Measurements from ENCODE around the gene REV1.
"Not testable (repeated sequence)": the region's sequence is repeated elsewhere in the genome, so short reads cannot be mapped to it uniquely, and the experiment has no call there.

Gene REV1

DNA sequence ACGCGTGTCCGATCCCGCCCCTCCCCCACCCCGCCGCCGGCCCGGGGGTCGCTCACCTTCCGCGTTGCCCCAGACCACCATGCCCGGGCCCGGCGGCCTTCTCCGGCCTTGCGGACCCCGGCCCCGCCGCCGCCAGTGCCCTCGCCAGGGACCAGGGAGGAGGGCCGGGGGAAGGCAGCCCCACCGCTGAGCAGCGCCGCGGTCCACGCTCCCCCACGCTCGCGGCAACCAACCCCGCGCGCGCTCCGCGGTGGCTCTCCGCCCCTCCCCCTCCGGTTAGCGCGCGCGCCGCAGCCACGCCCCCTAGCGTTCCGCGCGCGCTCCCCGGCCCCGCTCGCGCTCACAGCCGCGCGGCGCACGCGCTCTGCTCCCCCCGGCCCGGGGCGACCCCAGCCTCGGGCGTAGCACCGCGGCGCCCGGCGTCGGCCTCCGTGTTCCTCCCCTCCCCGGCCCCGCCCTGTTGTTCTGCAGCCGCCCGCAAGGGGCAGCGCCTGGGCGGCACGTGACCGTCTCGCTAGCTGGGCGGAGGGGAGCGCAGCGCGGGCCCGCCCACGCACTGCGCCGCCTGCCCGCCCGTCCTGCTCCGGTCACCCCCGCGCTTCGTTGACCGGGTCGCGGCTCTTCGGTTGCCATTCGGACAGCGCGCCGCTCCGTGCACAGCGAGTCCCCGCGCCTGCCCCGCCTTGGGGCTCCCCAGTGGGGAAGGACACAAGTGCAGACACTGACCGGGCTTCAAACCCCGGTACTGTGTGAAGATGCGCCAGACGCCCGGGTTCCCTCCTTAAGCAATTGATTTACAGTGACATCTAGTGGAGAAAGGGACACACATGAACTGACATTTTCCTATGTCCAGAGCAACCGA is at the start of gene REV1:
Gene REV1 (minus strand): TSS at position 257 of the 862 bp plus-strand sequence. CDS start 25,042 bp downstream, outside the sequence.
- peak; percentile 91 to 100 (median 94) for DNase-seq

DNA sequence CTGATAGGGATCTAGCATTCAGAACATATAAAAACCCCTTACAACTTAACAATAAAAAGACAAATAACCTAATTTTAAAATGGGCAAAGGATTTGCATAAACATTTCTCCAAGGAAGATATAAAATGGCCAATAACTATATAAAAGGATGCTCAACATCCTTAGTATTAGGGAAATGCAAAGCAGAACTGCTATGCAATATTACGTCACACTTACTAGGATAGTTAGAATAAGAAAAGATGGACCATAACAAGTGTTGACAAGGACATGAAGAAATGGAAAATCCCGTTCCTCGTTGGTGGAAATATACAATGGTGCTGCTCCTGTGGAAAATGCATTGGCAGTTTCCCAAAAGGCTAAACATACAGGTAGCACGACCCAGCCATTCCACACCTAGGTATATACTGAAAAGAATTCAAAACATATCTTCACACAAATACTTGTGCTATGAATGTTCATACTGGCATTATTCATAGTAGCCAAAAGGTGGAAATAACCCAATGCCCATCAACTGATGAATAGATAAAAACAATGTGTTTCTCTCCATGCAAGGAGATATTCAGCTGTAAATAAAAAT is 48.2 kb upstream of the REV1 start:
- DNase-seq, result no peak

DNA sequence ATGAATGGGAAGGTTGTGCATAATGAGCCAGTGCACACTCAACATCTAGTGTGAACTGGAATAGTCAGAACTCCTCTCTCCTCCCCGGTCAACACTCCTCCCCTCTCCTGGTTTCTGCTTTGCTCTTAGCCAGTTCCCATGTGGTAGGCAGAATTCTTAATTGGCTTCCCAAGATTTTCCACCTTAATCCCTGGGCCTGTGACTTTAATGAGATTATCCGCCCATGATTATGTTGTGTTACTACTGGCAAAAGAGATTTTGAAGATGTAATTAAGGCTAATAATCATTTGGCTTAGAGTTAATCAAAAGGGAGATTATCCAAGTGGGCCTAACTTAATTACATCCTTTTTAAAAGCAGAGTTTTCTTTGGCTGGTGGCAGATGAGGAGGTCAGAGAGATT is 34.2 kb upstream of the REV1 start:
- no peak for DNase-seq

DNA sequence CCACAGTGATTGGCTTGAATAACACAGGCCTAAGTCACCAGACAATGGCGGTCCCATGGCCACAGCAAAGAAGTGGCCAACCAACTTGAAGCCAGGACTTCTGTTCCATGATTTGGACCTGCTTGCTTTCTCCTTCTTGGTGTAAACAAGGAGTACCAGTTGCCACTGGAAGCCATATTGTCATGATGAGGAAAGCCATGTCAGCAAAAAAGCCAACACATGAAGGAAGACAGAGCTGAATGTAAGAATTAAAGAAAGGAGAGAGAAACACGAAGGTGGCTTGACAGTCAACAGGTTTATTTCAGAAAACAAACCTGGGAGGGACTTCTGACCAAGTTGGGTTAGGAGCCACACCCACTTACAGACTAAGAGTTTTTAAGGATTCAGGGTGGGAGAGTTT is 32.3 kb upstream of the REV1 start:
- no peak for DNase-seq

DNA sequence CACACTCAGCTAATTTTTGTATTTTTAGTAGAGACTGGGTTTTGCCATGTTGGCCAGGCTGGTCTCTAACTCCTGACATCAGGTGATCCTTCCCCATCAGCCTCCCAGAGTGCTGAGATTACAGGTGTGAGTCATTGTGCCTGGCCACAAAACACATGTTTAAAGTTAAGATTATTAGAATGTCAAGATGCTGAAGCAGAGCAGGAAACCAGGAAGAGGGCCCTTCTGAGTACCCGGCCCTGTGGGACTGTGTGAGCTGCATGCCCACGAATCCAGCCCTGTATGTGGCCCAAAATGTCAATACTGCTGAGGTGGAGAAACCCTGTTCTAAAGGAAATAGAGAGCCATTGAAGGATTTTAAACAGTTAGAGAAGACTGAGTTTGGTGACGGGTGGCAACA is 31.0 kb upstream of the REV1 start:
- DNase-seq, result no peak

DNA sequence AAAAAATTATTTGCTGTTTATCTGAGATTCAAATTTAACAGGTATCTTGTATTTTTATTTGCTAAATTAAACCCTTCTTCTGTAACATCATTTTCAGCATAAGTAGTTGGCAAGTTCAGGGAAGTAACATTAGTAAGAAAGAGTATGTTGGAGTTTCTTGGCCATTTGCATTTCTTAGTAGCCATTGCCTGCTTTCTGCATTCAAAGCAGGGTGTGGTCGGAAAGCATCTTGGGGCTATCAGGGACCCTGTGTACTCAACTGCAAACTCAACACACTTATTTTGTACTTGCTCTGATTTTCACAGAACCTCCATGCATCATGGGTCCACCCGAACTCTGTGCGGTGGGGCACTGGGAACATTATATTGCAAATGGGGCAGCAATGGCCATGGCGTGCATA is 30.4 kb upstream of the REV1 start:
- no peak for DNase-seq

DNA sequence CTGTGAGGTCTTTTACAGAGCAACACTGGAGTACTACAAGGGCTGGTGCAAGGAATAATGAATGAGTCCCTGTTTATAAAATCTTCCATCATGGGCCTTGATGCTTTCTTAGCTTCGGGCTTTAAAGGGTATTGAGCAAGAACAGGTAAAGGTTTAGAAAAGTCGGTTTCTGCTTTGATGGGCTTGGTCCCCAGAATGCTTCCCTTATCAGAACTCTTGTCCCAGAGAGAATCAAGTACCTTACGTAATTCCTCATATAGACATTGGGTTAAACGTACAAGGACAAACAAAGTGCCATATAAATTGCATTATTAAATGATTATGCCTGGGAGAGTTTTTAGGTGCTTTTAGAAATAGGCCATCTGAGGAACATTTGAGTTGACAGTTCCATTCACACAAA is 24.5 kb upstream of the REV1 start:
- no peak for DNase-seq

DNA sequence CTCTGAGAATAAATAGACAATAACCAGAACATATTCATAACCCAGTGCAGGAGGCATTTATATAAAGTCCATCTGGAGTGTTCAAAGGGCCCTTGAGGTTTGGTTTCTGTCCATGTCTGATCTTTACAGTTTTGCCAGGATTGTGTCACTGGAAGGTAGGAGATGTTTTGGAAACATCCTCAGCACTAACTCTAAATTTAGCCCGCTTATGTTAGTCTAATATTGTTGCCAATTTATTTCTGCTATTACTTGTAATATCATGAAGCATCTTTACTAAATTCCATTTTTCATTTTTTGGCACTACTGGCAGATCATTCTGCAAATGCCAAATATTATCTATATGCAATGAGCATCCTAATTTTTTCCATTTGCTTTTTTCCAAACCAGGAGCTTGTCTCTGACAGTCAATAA is 22.4 kb upstream of the REV1 start:
- DNase-seq, result no peak

DNA sequence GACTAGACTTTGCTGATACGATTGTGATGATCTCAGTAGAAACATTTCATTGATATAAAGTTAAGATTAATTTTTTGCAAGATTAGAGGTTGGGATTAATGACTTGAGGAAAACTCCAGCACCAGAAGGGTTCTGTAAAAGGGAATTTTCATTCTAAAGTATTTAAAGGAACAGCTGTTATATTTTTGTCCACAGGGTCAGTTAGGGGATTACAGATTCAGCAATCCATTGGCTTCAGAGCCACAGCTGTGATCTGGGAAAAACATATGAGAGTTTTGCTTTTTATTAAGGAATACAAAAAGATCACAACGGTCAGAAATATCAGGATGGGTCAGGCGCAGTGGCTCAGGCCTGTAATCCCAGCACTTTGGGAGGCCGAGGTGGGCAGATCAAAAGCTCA is 19.6 kb upstream of the REV1 start:
- no peak for DNase-seq

DNA sequence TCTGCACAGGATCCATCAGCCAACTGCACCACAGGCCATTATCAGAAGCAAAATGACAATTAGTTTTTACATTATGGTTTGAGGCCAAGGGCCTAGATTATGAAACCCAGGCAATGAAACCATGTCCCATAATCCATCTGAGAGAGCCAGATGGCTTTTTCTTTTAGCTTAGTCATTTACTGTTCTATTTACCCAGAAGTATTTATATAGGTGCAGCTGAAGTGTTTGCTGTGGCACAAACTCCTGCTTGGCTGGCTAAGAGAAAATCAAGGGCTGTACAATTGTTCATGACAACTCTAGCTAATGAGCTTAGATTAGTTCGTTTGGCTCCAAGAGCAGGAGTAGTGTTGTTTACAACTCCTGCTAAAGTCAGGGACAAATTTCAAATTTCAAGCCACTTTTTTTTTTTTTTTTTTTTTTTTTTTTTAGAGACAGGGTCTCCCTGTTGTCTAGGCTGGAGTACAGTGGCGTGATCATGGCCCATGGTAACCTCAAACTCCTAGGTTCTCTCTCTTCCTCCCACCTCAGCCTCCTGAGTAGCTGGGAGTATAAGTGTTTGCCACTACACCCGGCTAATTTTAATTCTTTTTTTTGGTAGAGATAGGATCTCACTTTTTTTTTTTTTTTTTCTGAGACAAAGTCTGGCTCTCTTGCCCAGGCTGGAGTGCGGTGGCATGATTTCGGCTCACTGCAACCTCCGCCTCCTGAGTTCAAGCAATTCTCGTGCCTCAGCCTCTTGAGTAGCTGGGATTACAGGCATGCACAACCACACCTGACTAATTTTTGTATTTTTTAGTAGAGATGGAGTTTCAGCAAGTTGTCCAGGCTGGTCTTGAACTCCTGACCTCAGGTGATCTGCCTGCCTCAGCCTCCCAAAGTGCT is 18.4 kb upstream of the REV1 start:
- no peak for DNase-seq

DNA sequence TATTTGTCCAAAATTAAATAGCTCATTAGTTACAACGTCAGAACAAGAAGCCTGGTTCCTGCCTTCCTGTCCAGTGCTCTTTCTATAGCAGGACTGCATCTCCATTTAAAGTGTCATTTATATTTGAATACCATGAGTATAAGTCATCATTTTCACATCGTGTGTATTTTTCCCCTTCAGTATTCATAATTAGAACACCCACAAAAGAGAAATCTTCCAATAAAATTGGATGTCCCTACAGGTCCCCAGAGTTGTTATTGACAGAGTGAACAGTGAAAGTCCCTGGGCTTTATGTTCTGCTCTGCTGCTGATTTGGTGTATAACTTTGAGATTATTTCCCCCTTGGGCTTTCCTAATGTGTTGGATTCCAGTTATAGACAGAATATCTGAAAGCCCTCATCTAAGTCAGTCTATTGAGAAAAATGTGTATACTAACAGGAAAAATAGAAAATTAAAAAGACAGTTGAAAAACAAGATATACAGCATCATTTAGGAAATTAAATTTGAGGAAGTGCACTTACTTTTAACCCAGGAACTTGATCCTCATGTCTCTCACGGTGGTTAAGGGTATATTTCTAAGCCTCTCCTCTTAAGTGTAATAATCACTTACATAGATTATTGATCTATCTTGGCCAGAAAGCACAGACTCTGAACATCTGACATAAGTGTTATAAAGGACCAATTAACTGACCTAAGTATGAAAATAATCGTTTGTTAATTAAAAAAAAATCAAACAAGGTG is 15.2 kb upstream of the REV1 start:
- no peak for DNase-seq

DNA sequence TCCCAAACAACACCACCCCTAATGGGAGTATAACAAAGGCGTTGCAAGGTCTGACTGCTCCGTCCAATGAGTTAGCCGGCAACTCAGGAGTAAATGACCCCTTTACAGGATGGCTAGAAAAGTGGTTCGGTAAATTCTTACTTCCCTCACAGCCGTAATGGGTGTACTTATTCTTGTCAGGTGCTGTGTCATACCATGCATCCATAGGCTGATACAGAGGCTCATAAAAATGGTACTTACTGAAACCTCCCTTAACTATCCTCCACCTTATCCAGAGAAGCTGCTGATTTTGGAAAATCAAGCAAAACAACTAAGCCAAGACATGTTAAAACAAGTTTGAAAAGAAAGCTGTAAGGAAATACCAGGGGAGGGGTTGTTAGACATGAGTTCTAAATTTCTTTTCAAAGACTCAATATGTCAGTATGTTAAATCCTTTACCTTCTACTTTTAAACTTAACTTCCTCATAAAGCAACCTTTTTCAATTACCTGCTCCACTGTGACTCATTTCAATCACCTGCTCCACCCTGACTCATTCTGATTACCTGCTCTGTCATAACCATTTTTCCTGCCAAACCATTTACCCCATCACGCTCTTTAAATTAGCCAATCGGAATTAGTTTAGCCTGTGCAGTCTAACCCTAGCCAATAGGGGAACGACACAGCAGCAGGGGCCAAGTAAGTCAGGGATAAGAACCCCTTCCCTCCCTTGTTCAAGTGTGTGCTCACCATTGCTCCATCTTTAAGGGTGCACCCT is 14.0 kb upstream of the REV1 start:
- DNase-seq, result not testable (repeated sequence)

DNA sequence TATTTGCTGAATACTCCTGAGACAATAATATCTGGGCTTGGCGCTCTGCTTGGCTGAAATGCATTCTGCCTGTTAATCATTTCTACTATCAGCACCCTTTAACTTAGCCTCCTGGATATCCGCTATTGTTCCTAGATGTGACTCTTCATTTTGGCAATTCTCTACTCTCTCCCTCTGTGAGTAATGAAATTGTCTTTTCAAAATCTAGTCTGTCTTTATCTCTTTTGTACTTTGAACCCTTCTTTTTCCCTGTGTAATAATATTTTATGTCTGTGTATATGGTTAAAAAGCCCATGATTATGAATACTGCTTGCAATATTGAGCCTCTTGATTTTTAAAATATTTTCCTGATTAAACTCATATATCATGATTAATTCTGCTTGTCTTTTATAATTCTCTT is 6.2 kb upstream of the REV1 start:
- no peak for DNase-seq

DNA sequence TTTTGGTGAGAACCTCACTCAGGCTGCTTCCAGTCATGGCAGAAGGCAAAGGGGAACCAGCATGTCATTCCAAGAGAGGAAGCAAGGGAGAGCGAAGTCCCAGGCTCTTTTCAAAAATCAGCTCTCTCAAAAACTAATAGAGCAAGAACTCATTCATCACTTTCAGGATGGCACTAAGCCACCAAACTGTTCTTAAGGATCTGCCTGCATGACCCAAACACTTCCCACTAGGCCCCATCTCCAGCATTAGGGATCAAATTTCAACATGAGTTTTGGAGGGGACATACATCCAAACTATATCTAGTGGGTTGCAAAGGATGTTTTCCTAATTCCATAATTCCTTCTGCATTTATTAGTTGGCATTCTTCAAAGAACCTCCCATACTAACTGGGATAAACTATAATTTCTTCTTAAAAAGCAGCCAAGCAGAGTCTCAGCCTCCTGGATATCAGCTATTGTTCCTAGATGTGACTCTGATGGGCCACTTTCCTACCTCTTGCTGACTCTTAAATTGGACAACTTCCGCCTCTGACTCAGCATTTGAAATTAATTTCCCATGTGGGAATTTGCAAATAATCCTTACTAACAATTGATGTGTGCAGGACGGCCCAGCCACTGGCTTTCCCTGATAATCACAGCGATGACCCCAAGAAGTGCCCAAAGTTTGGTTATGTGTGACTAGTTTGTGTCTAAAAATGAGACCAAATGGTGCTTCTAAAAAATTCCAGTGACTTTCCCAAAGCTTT is 5.5 kb upstream of the REV1 start:
- no peak for DNase-seq

DNA sequence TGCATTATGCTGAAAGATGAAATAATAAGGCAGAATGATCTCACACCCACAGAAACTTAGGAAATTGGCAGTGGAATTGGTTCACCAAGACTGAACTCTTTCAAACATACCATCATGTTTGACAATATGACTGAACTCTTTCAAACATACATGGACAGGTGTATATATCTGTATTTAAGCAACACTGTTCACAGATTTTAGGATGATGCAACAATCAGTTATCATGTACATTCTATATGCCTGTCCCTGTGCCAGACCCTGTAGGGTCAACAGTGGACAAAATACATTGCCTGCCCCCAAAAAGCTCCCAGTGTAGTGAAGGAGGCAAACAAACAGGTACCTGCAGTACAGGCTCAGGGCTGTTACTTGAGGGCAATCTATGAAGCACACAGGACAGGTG is 2.9 kb upstream of the REV1 start:
- no peak for DNase-seq

DNA sequence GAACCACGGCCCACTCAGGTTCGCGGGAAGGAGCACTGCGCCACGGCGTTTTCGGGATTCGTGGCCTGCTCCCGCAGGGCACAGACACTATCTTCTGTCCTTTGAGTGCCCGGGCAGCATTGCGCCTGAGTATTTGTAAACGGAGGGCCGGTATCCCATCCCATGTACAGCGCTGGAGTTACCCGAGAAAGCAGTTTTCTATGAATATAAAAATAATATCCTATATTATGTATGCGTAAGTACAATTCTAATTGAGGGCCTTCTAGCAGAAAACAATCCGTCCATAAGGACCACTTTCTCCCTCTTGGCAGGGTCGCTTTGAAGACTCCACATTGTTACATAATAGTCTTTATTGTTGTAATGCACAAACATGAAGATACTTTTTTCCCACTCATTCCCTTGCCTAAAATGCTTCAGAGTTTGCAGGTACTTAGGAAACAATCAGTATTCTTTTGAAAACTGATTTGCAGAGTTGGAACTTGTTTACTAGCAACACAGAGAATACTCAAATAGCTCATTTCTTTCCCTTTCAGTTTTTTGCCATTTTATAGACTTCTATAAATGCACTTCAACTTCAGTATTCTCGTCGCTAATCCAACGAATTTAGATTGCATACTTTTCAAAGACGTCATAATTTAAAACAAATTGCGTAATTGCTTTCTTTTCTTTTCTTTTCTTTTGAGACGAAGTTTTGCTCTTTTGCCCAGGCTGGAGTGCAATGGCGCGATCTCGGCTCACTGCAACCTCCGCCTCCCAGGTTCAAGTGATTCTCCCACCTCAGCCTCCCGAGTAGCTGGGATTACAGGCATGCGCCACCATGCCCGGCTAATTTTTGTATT is 1.0 kb upstream of the REV1 start:
- DNase-seq, result no peak

DNA sequence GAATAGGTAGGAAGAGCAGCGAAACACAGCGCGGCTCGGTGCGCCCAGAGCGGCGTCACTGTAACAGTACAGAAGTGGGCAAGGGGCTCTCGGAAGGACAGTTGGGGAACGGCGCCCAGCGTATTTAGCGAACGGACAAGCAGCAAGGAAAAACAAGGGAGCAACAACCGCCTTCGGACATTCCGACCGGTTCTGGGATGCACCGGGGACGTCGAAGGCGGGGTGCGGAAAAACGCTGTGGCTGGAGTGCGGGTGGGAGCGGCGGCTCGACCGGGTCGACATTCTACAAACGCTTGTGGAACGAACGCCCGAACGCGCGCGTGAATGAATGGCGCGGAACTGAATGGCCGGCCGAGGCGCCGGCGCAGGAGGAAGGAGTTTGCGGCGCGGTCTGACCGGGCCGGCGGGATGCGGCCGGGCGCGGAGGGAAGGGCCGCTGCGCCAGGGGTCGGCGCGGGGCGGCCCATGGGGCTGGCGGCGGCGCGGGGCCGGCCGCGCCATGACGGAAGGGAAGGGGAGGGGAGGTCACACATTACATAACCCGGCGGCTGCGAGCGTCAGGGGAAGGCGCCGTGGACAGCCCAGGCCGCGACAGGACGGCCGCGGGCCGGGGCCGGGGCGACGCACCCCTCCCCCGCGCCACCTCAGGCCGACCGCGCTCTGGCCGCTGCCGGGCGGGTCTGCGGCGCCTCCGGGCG is 605 bp downstream of the REV1 start:
- DNase-seq, result peak; percentile 29 to 70 (median 54)

DNA sequence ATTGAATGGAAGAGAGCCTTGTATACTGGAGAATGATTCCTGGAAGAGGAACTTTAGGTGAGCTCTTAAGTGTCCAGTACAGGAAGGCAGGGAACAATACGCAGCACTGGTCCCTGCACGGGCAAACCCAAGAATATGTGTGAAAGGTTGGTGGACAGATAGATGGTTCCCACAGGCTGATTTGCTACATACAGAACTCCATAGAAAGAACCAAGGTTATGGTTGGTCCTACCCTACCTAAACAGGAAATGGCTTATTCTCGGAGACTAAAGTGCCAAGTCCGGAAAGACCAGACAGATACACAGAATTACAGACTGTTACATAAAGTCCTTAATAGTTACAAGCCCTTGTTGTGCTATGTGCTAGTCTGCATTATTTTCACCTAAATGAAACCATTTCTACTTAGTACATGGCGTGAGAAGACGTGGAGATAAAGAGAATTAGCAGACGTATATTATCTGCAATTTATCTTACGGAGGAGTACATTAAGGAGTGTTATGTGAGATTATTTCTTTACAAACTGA is 1.2 kb downstream of the REV1 start:
- DNase-seq, result peak in 2 of 6 experiments; percentile 28 to 57

DNA sequence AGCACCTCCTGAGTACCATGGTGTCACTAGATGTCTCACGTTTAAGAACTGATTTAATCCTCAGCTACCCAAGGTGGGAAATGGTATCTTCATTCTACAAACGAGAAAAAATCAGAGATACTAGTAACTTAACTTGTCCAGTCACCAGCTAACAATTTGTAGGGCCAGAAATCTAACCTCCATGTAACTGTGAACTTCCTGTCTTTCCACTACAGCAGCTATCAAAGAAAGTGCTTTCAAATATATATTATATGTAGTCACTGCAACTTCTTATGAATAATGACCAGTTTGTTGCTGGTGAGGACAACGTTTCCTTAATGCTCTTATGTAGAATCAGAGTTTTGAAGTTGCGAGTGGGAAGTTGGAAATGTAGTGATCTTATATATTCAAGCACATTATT is 1.9 kb downstream of the REV1 start:
- DNase-seq, result no peak
